AG04450 (cell line): Measurements from ENCODE around the gene C11orf42. TPM values are rescaled to one million over a fixed set of nuclear protein-coding genes. Genes with fewer than 3 reads are reported as not detected.

ENCODE experiments used
- CTCF ChIA-PET: fragments of 300-600, 350-600 bp; formaldehyde crosslinking; extraction: SDS; loops from one replicate; lab custom pipeline; 2022; ENCODE audit warnings: antibody characterized with exemption, inconsistent platforms; lab: Charles Lee
- POLR2A ChIA-PET: fragments of 350-600 bp; formaldehyde crosslinking; extraction: SDS; loops from one replicate; lab custom pipeline; 2021; ENCODE audit warnings: antibody characterized with exemption, inconsistent platforms; lab: Yijun Ruan, JAX
- DNase-seq: peaks from one replicate; pipeline ENCODE4 v3.0.0-alpha.2; 2011; ENCODE audit warnings: low read depth, low spot score
- H3K27ac ChIP-seq: one replicate; pipeline ENCODE4 v1.5.1; 2012; ENCODE audit warnings: low read depth, low read length, control low read depth
- H3K27me3 ChIP-seq: one replicate; pipeline ENCODE4 v1.6.0; 2012; ENCODE audit warnings: low read length; ENCODE audit not compliant: control insufficient read depth, insufficient read depth
- H3K4me3 ChIP-seq: 2 replicates; pipeline ENCODE4 v1.5.1; 2011; ENCODE audit warnings: mild to moderate bottlenecking, low read depth, low read length, control low read depth
- H3K9me3 ChIP-seq: 2 replicates; pipeline ENCODE4 v1.5.1; 2012; ENCODE audit warnings: low read length; ENCODE audit not compliant: control insufficient read depth, insufficient read depth
- CTCF ChIP-seq: IDR thresholded peaks from 2 replicates; pipeline ENCODE4 v1.5.1; 2011; ENCODE audit warnings: low read depth, low read length, control low read depth, inconsistent platforms
- polyA plus RNA-seq: library from polyadenylated mRNA; depleted of rRNA; stranded (reverse); fragments of >200 nt; gene quantifications from 2 replicates; pipeline ENCODE4 v1.2.3, GENCODE V29; 2011

Gene C11orf42
- polyA plus RNA-seq, 1 experiment = not detected

- H3K9me3 ChIP-seq = no peaks in the 10 kb centered on the region
- CTCF ChIA-PET = interaction anchor here (1.2 to 2.1 kb wide), 3 partner anchors 8 to 153 kb away, joined by 3 to 7 read pairs (median 4); partner anchors contain the start of gene FHIP1B
- no peak for TF ChIP-seq CTCF
- no peak for DNase-seq
- no peaks in the 10 kb centered on the region for H3K27me3 ChIP-seq
- no peak overlapping the region for H3K27ac ChIP-seq
- no peak overlapping the region for H3K4me3 ChIP-seq
- POLR2A ChIA-PET = no interaction called here
Observed at GRCh38 chr11:6225896-6226295, 20.5 kb downstream of the C11orf42 start.

DNA sequence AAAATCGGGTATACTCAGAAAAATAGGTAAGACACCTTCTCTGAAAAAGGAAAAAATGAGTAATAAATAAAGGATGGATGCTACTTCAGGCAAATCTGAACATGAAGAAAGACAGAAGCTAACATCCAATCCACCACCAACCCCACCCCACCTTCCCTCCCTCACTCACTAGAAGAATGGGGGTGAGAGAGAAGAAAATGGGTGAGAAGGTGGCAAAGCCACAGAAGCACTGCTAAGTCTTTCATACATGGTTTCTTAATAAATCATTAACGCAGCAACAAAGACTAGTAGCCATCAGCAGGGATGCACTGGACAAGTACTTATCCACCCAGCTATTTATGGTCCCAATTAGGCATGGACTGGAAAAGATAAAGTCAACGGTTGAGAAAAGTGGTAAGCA lies 23.2 kb downstream of the C11orf42 start:
- no peak for DNase-seq
- Histone ChIP-seq H3K9me3 (no peaks in the 10 kb centered on the region), H3K27ac (no peak overlapping the region), H3K4me3 (no peak overlapping the region), H3K27me3 (no peaks in the 10 kb centered on the region)
- ChIA-PET POLR2A (no interaction called here), CTCF (interaction anchor here (1.4 to 2.1 kb wide), 2 partner anchors 22 to 134 kb away, joined by 6 to 11 read pairs; no protein-coding TSS in a partner anchor)
- TF ChIP-seq CTCF = no peak

DNA sequence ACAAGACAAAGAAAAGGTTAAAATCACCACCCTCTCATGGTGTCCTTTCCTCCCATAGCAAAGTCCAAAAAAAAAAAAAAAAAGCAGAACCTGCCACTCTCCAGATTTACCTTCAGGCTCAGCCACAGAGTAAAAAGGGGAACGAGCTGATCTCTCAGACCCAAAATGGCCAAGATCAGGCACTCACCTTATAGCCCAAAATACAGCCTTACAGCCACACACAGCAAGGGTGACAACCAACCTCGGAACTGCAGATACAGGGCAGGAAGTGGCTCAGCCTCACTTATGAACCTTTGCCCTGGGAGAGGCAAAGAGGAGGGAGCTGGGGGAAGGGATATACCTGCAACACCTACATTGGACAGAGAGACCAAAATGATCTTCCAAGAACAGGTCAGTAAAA lies 24.6 kb downstream of the C11orf42 start:
- CTCF ChIA-PET = interaction anchor here (0.8 to 1.4 kb wide), 4 partner anchors 20 to 149 kb away, joined by 4 to 7 read pairs (median 5); no protein-coding TSS in a partner anchor

GRCh38 chr11:6232899-6233298 lies 27.5 kb downstream of the C11orf42 start:
- ChIA-PET POLR2A (no interaction called here), CTCF (interaction anchor here (1.4 to 7.2 kb wide), 3 partner anchors 13 to 122 kb away, joined by 3 to 61 read pairs (median 10); no protein-coding TSS in a partner anchor)
- no peak overlapping the region for H3K27ac ChIP-seq
- peaks cover under 1% of the 10 kb centered on the region for H3K27me3 ChIP-seq
- TF ChIP-seq CTCF = no peak
- H3K4me3 ChIP-seq = no peak overlapping the region
- H3K9me3 ChIP-seq = no peaks in the 10 kb centered on the region
- DNase-seq = no peak

More for the DNA sequence above, 24.6 kb downstream of the C11orf42 start:
- Histone ChIP-seq H3K4me3 (no peak overlapping the region), H3K9me3 (no peaks in the 10 kb centered on the region), H3K27me3 (no peaks in the 10 kb centered on the region), H3K27ac (no peak overlapping the region)
- POLR2A ChIA-PET = no interaction called here
- DNase-seq = no peak
- TF ChIP-seq CTCF = no peak

- TF ChIP-seq CTCF = no peak
- H3K9me3 ChIP-seq = no peaks in the 10 kb centered on the region
- DNase-seq = no peak
- peaks cover 3% of the 10 kb centered on the region for H3K27me3 ChIP-seq
- POLR2A ChIA-PET = interaction anchor here (1.0 kb wide), 1 partner anchor 86 kb away, joined by 6 read pairs; the partner anchor contains the start of gene CAVIN3
- CTCF ChIA-PET = interaction anchor here (1.1 to 7.2 kb wide), 5 partner anchors 9 to 521 kb away, joined by 3 to 61 read pairs (median 6); no protein-coding TSS in a partner anchor
- H3K4me3 ChIP-seq = peak overlapping the region; percentile 99
- peak overlapping the region; percentile 47 for H3K27ac ChIP-seq
Observed at GRCh38 chr11:6233984-6234386, 28.6 kb downstream of the C11orf42 start.
